SK-N-SH treated with all-trans-retinoic acid at 6 μM for 48 hours (cell line): ENCODE data around the gene SLC25A48.

ENCODE experiments used
- ARNTL ChIP-seq: fragments of 450-650 bp; formaldehyde crosslinking; IDR thresholded peaks from 2 replicates; pipeline ENCODE4 v1.5.0; 2020; ENCODE audit warnings: low read depth, mild to moderate bottlenecking, moderate library complexity, borderline replicate concordance
- CSDC2 ChIP-seq: fragments of 250-450 bp; sonication (Bioruptor Pico); IDR thresholded peaks from 2 replicates; pipeline ENCODE4 v1.5.0; 2020; ENCODE audit warnings: mild to moderate bottlenecking, moderate library complexity
- GLIS3 ChIP-seq: fragments of 250-450 bp; sonication (Bioruptor Pico); IDR thresholded peaks from 2 replicates; pipeline ENCODE4 v1.5.0; 2020; ENCODE audit warnings: mild to moderate bottlenecking, moderate library complexity
- OSR1 ChIP-seq: fragments of 250-450 bp; sonication (Bioruptor Pico); IDR thresholded peaks from 2 replicates; pipeline ENCODE4 v1.8.0; 2022; ENCODE audit warnings: moderate library complexity, mild to moderate bottlenecking, inconsistent platforms
- PPARA ChIP-seq: fragments of 250-450 bp; sonication (Bioruptor Pico); IDR thresholded peaks from 2 replicates; pipeline ENCODE4 v1.5.0; 2020; ENCODE audit warnings: mild to moderate bottlenecking, borderline replicate concordance
- RARB ChIP-seq: fragments of 250-450 bp; sonication (Bioruptor Pico); IDR thresholded peaks from 2 replicates; pipeline ENCODE4 v1.8.0; 2021; ENCODE audit warnings: mild to moderate bottlenecking, moderate library complexity
- TCF4 ChIP-seq: fragments of 250-450 bp; sonication (Bioruptor Pico); IDR thresholded peaks from 2 replicates; pipeline ENCODE4 v1.8.0; 2021; ENCODE audit warnings: mild to moderate bottlenecking, moderate library complexity, borderline replicate concordance
- TOX ChIP-seq: fragments of 250-450 bp; sonication (Bioruptor Pico); IDR thresholded peaks from 2 replicates; pipeline ENCODE4 v1.8.0; 2021; ENCODE audit warnings: mild to moderate bottlenecking, moderate library complexity, borderline replicate concordance
- ZC3H10 ChIP-seq: fragments of 250-450 bp; sonication (Bioruptor Pico); IDR thresholded peaks from 2 replicates; pipeline ENCODE4 v1.5.1; 2021; ENCODE audit warnings: mild to moderate bottlenecking, moderate library complexity
- ZFP3 ChIP-seq: fragments of 250-450 bp; sonication (Bioruptor Pico); IDR thresholded peaks from 2 replicates; pipeline ENCODE4 v1.5.0; 2020; ENCODE audit warnings: mild to moderate bottlenecking, moderate library complexity
- ZNF70 ChIP-seq: fragments of 450-650 bp; formaldehyde crosslinking; IDR thresholded peaks from 2 replicates; pipeline ENCODE4 v1.5.0; 2020; ENCODE audit warnings: mild to moderate bottlenecking, moderate library complexity
- ZNF8 ChIP-seq: fragments of 450-650 bp; formaldehyde crosslinking; IDR thresholded peaks from 2 replicates; pipeline ENCODE4 v1.5.0; 2020; ENCODE audit warnings: mild to moderate bottlenecking, moderate library complexity
- TF ChIP-seq, protein P1 (sequence below): fragments of 250-450 bp; sonication (Bioruptor Pico); IDR thresholded peaks from 2 replicates; pipeline ENCODE4 v1.8.0; 2020; ENCODE audit warnings: mild to moderate bottlenecking, moderate library complexity, borderline replicate concordance
- TF ChIP-seq, protein P2 (sequence below): fragments of 250-450 bp; sonication (Bioruptor Pico); IDR thresholded peaks from 2 replicates; pipeline ENCODE4 v1.8.0; 2021; ENCODE audit warnings: low read depth, mild to moderate bottlenecking, moderate library complexity, borderline replicate concordance

DNA sequence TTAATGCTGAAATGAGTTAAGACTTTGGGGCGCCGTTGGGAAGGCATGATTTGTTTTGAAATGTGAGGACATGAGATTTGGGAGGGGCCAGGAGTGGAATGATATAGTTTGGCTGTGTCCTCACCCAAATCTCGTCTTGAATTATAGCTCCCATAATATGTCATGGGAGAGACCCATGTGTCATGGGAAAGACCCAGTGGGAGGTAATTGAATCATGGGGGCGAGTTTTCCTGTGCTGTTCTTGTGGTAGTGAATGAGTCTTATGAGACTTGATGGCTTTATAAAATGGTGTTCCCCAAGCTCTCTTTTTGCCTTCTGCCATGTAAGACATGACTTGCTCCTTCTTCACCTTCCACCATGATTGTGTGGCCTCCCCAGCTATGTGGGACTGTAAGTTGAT, 5.1 kb downstream of the SLC25A48 start:
- TF ChIP-seq TOX (CRISPR knock-in tag) = no peak
- no peak for TF ChIP-seq PPARA (CRISPR knock-in tag)
- TF ChIP-seq OSR1 (CRISPR knock-in tag) = no peak
- TF ChIP-seq TCF4 (CRISPR knock-in tag) = no peak
- no peak for TF ChIP-seq ZC3H10 (CRISPR knock-in tag)
- no peak for TF ChIP-seq ZNF70 (CRISPR knock-in tag)
- TF ChIP-seq CSDC2 (CRISPR knock-in tag) = no peak
- TF ChIP-seq, protein P1, sequence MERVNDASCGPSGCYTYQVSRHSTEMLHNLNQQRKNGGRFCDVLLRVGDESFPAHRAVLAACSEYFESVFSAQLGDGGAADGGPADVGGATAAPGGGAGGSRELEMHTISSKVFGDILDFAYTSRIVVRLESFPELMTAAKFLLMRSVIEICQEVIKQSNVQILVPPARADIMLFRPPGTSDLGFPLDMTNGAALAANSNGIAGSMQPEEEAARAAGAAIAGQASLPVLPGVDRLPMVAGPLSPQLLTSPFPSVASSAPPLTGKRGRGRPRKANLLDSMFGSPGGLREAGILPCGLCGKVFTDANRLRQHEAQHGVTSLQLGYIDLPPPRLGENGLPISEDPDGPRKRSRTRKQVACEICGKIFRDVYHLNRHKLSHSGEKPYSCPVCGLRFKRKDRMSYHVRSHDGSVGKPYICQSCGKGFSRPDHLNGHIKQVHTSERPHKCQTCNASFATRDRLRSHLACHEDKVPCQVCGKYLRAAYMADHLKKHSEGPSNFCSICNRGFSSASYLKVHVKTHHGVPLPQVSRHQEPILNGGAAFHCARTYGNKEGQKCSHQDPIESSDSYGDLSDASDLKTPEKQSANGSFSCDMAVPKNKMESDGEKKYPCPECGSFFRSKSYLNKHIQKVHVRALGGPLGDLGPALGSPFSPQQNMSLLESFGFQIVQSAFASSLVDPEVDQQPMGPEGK = no peak
- TF ChIP-seq, protein P2, sequence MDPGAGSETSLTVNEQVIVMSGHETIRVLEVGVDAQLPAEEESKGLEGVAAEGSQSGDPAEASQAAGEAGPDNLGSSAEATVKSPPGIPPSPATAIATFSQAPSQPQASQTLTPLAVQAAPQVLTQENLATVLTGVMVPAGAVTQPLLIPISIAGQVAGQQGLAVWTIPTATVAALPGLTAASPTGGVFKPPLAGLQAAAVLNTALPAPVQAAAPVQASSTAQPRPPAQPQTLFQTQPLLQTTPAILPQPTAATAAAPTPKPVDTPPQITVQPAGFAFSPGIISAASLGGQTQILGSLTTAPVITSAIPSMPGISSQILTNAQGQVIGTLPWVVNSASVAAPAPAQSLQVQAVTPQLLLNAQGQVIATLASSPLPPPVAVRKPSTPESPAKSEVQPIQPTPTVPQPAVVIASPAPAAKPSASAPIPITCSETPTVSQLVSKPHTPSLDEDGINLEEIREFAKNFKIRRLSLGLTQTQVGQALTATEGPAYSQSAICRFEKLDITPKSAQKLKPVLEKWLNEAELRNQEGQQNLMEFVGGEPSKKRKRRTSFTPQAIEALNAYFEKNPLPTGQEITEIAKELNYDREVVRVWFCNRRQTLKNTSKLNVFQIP (CRISPR knock-in tag) = no peak
- no peak for TF ChIP-seq GLIS3 (CRISPR knock-in tag)
- no peak for TF ChIP-seq RARB (CRISPR knock-in tag)
- no peak for TF ChIP-seq ZNF8 (CRISPR knock-in tag)
- TF ChIP-seq ARNTL (CRISPR knock-in tag) = no peak
- no peak for TF ChIP-seq ZFP3 (CRISPR knock-in tag)
